M059J (cell line): ENCODE data around the gene EDA. TPM values are rescaled to one million over a fixed set of nuclear protein-coding genes. Genes with fewer than 3 reads are reported as not detected.

Experiments
- DNase-seq: peaks from one replicate; pipeline ENCODE4 v3.0.0-alpha.2; 2012; ENCODE audit warnings: low read depth
- total RNA-seq: library from RNA; depleted of rRNA; stranded (reverse); fragments of >200 nt; shearing (Covaris generic); gene quantifications from 2 replicates; pipeline ENCODE4 v1.2.3, GENCODE V29; 2014; rRNA removed

Gene EDA
- total RNA-seq: 0.30 TPM in 1 of 2 replicates, not detected in the other

DNA sequence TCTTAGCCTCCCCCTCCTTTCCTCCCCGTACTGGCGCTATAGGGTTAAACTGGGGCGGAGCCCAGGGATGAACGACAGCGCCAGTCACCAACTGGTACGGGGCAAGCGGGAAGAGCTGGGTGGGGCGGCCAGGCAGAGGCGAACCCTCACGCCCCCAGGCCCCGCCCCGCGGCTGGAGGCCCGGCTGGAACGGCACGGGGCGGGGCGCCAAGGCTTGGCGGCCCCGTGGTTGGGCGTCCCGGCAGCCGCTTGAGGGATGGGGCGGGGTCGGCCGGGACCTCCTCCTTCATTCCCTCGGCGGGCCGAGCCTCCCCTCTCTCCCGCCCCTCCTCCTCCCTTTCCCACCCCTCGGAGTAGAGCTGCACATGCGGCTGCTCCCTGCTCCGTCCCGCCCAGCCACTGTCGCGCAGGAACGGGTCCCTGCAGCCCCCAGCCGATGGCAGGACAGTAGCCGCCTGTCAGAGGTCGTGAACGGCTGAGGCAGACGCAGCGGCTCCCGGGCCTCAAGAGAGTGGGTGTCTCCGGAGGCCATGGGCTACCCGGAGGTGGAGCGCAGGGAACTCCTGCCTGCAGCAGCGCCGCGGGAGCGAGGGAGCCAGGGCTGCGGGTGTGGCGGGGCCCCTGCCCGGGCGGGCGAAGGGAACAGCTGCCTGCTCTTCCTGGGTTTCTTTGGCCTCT, at the start of gene EDA:
TSS of gene EDA (plus strand) at position 335 of the 678 bp plus-strand sequence.
- peak; percentile 70 for DNase-seq

DNA sequence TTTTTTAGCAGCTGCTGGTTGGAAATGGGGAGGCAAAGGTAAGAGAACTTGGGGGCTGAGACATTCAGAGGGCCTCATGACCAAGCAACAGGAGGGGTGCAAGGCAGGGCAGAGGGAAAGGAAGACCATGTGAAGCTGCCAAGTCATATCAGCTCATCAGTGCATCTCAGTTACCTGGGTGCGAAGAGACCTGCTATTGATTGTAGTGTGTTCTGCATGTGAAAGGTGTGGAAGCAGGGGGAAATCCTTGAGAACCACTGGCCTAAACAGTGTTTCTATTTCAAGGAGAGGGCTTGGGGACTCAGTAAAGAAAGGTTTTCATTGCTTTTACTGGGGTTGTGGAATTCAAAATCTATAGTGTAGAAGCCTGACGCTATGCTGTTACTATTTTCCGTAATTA, 47.1 kb upstream of the EDA start:
- DNase-seq: no peak

DNA sequence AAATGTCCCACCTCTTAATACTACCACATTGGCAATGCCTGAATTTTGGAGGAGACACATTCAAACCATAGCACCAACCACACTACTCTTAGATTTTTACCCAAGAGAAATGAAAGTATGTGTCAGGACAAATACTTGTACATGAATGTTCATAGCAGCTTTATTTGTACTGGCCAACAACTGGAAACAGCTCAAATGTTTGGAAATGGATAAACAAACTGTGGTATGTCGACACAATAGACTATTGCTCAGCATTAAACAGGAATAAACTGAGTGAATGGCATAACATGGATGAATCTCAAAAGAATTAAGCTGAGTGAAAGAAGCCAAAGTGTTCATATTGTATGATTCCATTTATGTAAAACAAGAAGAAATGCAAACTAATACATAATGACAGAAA, 18.5 kb upstream of the EDA start:
- DNase-seq: no peak

DNA sequence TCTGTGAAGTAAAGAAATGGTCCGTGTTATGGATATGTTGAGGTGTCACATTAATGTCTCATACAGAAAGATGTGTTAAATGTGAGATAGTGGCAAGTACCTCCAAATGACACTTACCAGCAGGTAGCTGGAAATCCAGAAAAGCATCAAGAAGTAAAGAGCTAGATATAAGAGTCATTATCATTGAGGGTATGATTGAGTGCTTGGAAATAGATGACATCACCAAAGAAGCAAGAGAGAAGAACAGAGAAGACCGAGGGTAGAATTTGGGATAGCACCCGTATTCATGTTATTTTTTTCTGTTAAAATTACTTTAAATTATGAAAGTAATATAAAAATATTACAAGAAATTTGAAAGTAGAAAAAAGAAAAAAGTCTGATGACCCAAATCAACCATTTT, 15.7 kb upstream of the EDA start:
- no peak for DNase-seq

DNA sequence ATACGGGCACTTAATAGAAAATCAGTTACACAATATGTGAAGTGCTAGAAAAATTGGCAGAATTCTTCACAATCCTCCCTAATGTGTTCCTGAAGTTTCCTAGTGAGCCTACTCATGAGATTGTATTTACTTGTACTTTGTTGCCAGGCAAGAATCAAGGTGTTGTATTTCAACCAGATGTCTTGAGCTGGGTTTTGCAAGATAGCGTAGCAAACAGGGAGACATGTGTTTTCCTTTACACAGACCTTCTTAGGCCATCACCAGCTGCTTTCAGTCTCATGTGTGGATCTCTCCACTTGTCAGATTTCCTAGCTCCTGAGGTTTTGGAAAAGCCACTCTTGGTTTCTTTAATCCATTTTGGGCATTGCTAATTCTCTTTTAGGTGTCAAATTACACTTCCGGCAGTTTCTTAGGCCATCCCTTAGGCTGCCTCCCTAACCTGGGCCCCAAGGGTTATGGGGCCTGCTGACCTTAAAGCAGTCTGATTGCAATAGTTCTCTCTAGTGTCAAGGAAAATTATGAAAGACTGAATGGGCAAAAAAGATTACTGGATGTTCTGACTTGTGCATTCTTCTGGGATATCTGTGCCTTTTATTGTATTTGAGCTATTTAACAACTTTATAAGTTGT, 12.2 kb upstream of the EDA start:
- no peak for DNase-seq

DNA sequence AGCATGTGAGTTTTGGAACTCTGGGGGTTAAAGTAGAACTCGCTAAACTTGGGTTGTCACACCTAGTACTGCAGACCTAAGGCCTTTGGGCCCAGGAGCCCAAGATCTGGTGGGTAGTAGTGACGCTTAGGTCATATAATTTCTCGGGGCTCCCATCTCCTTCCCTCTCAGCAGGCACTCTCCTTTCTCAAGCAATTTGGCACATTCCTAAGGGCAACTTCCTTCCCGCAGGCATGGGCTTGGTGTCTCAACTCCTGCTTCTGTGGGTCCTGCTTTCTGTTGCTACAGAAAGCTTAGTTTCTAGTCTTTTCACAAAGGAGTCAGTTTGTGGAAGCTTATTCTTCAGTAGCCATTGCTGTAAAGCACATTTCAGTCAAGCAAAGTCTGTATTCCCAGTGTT, 10.4 kb upstream of the EDA start:
- no peak for DNase-seq

DNA sequence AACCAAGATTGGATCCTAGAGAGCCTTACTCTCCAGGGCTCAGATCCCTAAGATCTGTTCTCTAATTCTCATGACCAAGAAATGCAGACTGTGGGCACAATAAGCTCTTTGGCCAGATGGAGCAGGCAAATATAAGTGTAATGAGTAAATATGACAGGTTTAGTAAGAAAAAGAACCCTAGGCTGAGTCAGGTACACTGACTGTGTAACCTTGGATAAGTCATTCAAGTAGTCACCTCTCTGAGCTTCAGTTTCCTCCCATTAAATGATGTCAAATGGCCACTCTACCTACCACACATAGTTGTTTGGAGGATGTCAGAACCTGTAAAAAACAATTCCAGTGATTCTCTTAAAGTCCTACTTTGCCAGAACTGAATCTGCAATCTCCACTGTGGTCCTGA, 8.3 kb upstream of the EDA start:
- no peak for DNase-seq

DNA sequence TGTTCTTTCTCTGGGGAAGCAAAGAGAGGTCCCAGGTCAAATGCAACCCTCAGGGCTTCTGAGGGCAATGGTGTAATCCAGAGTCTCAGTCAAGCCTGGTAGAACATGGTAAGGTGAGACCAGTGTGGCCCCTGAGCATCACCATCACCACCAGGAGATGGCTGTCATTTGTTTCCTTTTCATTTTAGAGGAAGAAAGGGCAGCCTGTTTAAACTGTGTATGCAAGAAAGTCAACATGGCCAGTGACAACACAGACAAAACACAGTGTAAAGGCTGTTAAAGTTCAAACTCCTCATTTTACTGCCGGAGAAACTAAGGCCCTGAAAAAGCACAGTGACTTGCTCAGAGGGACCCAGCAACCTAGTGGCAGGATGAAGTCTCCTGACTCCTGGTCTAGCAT, 2.0 kb upstream of the EDA start:
- DNase-seq: no peak

DNA sequence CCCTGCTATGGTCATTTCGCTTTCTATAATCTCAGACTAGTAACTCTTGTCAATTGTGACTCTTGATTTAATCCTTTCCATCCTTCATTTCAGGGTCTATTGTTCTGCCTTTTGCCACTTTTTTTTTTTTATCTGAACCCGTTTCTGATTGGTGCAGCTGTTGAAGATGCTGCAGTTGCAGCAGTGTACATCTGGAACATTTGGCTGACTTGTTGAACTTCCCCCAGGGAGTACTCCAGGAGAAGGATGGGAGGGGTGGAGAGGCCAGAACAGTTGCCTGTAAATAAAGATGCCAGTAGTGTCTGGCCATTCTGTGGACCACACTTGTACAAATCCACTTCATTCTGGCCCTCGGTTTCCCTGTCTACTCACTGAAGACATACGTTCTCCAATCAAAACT, 1.0 kb upstream of the EDA start:
- DNase-seq: no peak

DNA sequence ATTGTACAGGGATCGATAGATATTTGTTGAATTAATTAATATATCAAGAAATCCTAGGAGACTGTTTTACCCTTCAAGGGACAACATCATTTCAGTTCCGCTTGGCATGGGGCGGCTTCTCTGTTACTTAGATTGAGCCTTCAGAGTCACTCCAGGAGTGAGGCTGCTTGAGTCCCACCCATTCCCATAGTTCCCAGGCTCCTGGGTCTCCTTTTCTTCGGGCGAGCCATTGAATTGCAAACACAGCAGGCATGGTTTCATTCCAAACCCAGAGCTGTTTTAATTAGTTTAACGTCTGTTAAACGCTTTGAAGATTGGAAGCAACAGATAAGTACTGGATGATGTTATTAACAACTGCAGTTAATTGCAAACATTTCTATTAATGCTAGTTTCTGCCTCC, 571 bp upstream of the EDA start:
- no peak for DNase-seq

DNA sequence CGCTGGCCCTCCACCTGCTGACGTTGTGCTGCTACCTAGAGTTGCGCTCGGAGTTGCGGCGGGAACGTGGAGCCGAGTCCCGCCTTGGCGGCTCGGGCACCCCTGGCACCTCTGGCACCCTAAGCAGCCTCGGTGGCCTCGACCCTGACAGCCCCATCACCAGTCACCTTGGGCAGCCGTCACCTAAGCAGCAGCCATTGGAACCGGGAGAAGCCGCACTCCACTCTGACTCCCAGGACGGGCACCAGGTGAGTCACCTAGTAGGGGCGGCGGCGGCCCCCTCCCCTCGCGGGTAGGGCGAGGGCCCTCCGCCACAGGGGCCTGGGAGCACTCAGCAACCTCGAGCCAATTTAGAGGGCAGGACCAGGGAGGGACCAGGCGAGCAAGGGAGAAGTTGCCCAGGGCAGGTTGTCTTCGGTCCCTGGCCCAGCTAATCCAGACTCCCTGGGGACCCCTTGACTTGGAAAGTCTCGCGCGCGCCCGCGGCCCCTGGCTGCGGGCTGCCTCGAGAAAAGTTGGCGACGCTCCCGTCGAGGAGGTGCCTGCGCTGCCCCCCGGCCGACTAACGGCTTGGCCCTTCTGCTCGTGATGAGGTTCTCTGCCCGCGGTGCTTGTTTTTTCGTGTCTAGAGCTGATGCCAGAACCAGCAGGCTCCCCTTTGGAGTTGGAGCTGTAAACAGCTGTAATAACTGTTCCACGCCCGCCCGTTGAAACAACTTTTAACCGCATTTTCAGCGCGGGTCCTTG, 717 bp downstream of the EDA start:
- peak; percentile 1 for DNase-seq

DNA sequence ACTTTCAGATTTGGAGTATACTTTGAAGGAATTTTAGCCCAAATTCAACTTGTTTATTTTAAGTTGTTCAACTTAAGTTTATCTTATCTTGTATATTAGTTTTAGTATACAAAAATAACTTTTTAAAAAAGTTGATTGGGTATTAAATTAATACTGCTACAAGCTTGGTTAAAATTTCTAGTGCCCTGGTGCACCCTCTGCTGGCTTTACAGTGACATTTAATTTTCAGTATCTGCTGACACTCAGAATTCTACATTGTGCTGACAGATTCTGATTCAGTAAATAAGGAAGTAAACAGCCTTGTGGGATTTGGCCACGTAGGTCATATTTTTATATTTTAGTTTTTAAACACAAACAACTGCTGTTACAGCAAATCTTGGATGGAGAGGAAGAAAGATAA, 2.9 kb downstream of the EDA start:
- peak; percentile 14 for DNase-seq

DNA sequence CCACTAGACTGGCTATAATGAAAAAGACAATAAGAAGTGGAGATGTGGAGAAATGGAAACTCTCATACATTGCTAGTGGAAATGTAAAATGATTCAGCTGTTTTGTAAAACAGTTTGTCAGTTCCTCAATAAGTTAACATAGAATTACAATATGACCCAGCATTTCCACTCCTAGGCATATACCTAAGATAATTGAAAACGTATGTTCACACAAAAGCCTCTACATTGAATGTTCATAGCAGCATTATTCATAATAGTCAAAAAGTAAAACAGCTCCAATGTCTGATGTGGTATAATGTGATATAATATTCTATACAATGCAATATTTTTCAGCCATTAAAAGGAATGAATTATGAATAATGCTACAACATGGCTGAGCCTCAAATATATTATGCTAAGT, 10.2 kb downstream of the EDA start:
- no peak for DNase-seq

DNA sequence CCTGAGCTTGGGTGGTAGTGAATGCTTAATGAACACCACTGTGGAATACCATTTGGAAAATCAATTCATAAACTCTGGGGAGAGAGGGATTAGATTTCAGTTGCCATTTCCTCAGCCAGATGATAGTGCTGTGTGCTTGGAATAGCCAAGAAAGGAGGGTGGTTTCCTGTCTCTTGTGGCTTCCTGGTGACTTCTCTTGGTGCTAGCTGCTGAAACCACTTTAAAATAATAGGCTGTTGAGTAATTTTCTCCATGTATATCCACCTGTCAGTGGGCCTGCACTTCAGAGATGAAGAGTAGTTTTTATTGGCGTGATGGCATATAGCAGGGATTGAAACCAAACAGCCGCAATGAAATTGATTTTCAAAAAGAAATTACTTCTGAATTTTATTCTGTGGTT, 11.8 kb downstream of the EDA start:
- DNase-seq: no peak

DNA sequence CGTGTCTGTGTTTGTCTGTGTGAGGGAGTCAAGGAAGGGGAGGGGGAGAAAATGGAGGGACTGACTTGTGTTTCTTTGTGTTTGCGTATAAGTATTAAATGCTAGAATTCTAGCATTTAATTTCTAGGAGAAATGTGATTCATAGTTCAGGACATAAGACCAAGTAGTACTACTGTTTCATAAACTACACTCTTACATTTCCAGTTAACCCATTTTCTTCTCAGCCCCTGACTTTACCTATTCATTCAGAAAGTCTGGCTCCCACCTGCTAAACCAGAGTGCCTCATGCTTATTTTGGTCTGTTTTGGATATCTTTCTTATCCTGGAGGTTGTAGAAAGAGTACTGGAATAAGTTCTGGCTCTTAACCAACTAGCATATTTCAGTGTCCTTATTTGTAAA, 14.2 kb downstream of the EDA start:
- no peak for DNase-seq

DNA sequence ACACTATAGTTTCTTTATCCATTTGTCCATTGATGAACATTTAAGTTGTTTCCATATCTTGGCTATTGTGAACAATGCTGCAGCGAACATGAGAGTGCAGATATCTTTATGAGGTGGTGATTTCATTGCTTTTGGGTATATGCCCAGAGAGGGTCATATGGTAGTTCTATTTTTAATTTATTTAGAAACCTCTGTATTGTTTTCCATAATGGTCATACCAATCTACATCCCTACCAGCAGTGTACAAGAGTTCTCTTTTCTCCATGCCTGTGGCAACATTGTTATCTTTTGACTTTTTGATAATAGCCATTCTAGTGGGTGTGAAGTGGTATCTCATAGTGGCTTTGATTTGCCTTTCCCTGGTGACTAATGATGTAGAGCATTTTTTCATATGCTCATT, 48.8 kb downstream of the EDA start:
- DNase-seq: no peak

DNA sequence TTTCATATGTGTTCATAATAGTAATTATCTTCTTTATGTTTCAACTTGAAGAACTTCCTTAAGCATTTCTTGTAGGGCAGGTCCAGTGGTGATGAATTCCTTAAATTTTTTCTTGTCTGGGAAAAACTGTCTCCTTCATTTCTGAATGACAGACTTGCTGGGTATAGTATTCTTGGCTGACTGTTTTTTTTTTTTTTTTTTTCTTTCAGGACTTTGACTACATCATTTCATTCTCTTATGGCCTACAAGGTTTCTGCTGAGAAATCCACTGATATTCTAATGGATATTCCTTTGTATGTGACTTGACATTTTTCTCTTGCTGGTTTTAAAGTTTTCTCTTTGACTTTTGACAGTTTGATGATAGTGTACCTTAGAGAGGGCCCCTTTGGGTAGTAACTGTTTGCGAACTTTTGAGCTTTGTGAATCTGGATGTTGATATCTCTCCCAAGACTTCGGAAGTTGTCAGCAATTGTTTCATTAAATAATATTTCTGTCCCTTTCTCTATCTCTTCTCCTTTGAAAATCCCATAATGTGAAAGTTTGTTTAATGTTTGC, 54.2 kb downstream of the EDA start:
- no peak for DNase-seq

DNA sequence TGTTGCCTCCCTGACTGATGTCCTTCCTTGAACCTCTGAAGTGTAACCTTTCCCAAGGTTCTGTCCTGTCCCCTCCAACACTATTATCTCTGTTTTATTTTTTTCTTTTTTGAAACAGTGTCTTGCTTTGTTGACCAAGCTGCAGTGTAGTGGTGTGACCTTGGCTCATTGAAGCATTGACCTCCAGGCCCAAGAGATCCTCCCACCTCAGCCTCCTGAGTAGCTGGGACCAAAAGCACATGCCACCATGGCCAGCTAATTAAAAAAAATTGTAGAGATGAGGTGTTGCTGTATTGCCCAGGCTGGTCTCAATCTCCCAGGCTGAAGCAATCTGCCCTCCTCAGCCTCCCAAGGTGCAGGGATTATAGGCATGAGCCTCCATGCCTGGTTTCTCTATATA, 59.0 kb downstream of the EDA start:
- DNase-seq: no peak

DNA sequence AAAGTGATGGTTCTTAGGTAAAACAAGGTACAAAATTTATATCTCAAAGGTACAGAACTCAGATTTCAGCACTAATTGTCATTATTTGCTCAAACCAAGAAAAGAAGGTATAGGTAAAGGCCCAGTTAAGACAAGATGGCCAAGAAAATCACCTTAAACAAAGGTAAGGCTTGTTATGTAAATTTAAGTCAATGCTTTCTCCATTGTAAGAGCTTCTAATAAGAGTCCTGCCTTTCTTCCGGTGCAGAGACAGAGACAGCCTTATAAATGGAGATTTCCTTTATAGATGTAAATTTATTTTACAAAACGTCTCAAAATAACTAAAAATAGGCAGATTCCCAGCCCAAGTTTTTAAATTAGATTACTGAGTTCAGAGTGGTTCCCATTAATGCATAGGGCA, 89.9 kb downstream of the EDA start:
- no peak for DNase-seq

DNA sequence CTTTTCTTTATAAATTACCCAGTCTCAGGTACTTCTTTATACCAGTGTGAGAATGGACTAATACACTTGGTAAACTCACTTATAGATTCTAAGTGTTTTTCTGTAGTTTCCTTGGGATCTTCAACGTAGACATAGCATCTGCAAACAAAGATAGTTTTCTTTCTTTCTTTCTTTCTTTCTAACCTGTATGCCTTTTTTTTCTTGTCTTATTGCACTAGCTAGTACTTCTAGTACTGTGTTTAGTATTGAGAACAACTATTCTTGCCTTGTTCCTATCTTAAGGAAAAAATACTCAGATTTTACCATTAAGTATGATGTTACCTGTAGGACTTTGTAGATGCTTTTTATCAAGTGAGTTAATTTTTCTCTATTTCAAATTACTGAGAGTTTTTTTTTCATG, 102.2 kb downstream of the EDA start:
- DNase-seq: no peak

DNA sequence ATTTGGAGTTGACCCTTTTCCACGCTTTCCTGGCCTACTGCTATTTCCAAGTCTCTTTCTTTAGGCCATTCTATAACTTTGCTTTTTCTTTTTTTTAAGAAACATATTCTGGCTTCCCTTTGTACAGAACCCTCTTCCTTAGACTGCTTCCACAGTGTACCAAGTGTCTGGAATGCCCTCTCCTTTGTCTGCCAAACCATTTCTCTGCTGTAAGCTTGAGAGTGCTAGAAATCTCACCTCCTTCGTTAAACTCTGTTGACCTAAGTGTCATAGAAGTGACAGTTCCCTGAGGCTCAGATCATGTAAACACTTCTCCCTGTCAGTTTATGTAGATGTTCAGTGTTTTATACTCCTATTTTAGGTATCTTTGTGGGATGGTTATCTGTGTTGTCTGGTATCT, 108.4 kb downstream of the EDA start:
- no peak for DNase-seq

DNA sequence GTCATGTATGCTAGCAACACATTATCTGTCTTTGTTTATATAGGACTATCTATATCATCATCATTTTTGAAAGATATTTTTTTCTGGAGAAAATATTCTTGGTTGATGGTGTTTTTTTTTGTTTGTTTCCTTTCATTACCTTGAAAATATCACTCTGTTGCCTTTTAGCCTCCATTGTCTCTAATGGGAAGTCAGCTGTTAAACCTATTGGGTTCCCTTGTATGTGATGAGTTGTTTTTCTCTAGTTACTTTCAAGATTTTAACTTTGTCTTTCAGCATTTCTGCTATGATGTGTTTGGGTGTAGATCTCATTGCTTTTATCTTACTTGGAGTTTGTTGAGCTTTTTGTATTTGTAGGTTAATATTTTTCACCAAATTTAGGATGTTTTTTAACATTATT, 124.4 kb downstream of the EDA start:
- DNase-seq: no peak

DNA sequence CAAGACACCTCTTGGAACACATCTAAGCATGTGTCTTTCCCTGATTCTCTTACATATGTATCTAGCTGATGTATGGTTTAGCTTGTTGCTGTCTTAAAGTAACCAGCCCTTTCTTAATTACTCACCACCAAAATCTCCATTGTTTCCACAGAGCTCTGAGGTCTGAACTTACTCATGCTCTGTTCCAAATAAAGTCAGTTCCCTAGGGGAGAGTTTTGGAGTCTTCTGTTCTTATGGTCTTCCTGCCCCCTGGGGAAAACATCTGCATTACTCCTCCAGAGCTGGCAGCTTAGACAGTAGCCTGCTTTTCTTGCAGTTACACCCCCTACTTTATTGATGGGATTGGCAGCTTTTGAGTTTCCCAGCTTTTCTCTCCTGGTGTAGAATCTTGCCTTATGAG, 125.8 kb downstream of the EDA start:
- DNase-seq: no peak
